ENCODE results near the gene COL5A1.

- TF ChIP-seq POLR2AphosphoS5 (IDR thresholded peaks at IDR 0.05): no peak
- TF ChIP-seq POLR2A (IDR thresholded peaks at IDR 0.05): no peak
These were observed 249.4 kb downstream of the COL5A1 start for GRCh38 chr9:134891053-134891452.
